Activated naive CD8-positive, alpha-beta T cell (primary cell): Measurements from ENCODE around the gene PREX1.
"Not testable (repeated sequence)": the region's sequence is repeated elsewhere in the genome, so short reads cannot be mapped to it uniquely, and the experiment has no call there.

Experiments used
- H3K27ac Mint-ChIP-seq: one replicate; pipeline ENCODE4 v1.8.0; 2021; ENCODE audit warnings: mixed read lengths
- H3K27me3 Mint-ChIP-seq: one replicate; pipeline ENCODE4 v1.8.0; 2021; ENCODE audit warnings: mixed read lengths
- H3K36me3 Mint-ChIP-seq: one replicate; pipeline ENCODE4 v1.8.0; 2021; ENCODE audit warnings: mixed read lengths
- H3K4me1 Mint-ChIP-seq: one replicate; pipeline ENCODE4 v1.8.0; 2021; ENCODE audit warnings: low read depth, mixed read lengths
- H3K4me3 Mint-ChIP-seq: one replicate; pipeline ENCODE4 v1.8.0; 2021; ENCODE audit warnings: mild to moderate bottlenecking, mixed read lengths
- H3K9me3 Mint-ChIP-seq: one replicate; pipeline ENCODE4 v1.8.0; 2021; ENCODE audit warnings: low read depth, mixed read lengths

PREX1 gene

GRCh38 chr20:48827855-48828733, at the start of gene PREX1:
Gene PREX1, minus strand, starts transcription at chr20:48827999. Its CDS starts 139 bp downstream, at chr20:48827860.
- H3K27ac Mint-ChIP-seq = peak within 1 kb of the TSS; percentile 95
- H3K36me3 Mint-ChIP-seq = no peaks in the 10 kb centered on the region
- H3K27me3 Mint-ChIP-seq = no peaks in the 10 kb centered on the region
- H3K9me3 Mint-ChIP-seq = no peaks in the 10 kb centered on the region
- peak within 1 kb of the TSS; percentile 95 for H3K4me3 Mint-ChIP-seq
- H3K4me1 Mint-ChIP-seq = peaks cover 43% of the 10 kb centered on the region

- H3K4me1 Mint-ChIP-seq = peaks cover 11% of the 10 kb centered on the region
- no peaks in the 10 kb centered on the region for H3K27me3 Mint-ChIP-seq
- H3K36me3 Mint-ChIP-seq = peaks cover 4% of the 10 kb centered on the region
- H3K4me3 Mint-ChIP-seq = no peak overlapping the region
- no peak overlapping the region for H3K27ac Mint-ChIP-seq
- no peaks in the 10 kb centered on the region for H3K9me3 Mint-ChIP-seq
Observed at GRCh38 chr20:48877304-48877703, 49.5 kb upstream of the PREX1 start.

GRCh38 chr20:48875914-48876240, 48.1 kb upstream of the PREX1 start:
- Mint-ChIP-seq H3K27ac (no peak overlapping the region), H3K36me3 (peaks cover 4% of the 10 kb centered on the region), H3K4me1 (peaks cover 14% of the 10 kb centered on the region)

GRCh38 chr20:48875233-48875913, 47.6 kb upstream of the PREX1 start:
- no peak overlapping the region for H3K4me3 Mint-ChIP-seq
- H3K4me1 Mint-ChIP-seq = peaks cover 14% of the 10 kb centered on the region
- peaks cover 4% of the 10 kb centered on the region for H3K36me3 Mint-ChIP-seq
- no peaks in the 10 kb centered on the region for H3K9me3 Mint-ChIP-seq
- H3K27me3 Mint-ChIP-seq = no peaks in the 10 kb centered on the region
- H3K27ac Mint-ChIP-seq = no peak overlapping the region

More at GRCh38 chr20:48875914-48876240, 48.1 kb upstream of the PREX1 start:
- Mint-ChIP-seq H3K9me3 (no peaks in the 10 kb centered on the region), H3K27me3 (no peaks in the 10 kb centered on the region), H3K4me3 (no peak overlapping the region)

GRCh38 chr20:48869442-48869841, 41.6 kb upstream of the PREX1 start:
- not testable (repeated sequence) for H3K9me3 Mint-ChIP-seq, H3K36me3 Mint-ChIP-seq, H3K27me3 Mint-ChIP-seq, H3K27ac Mint-ChIP-seq, H3K4me3 Mint-ChIP-seq
- peaks cover 11% of the 10 kb centered on the region for H3K4me1 Mint-ChIP-seq

- Mint-ChIP-seq H3K4me1 (peaks cover 2% of the 10 kb centered on the region), H3K9me3 (no peaks in the 10 kb centered on the region), H3K27me3 (no peaks in the 10 kb centered on the region), H3K27ac (no peak overlapping the region), H3K4me3 (no peak overlapping the region), H3K36me3 (no peaks in the 10 kb centered on the region)
Observed at GRCh38 chr20:48866936-48867335, 39.1 kb upstream of the PREX1 start.

GRCh38 chr20:48864738-48865318, 37.0 kb upstream of the PREX1 start:
- H3K4me3 Mint-ChIP-seq = no peak overlapping the region
- peaks cover 5% of the 10 kb centered on the region for H3K4me1 Mint-ChIP-seq
- no peaks in the 10 kb centered on the region for H3K36me3 Mint-ChIP-seq
- H3K27me3 Mint-ChIP-seq = no peaks in the 10 kb centered on the region
- H3K9me3 Mint-ChIP-seq = no peaks in the 10 kb centered on the region
- no peak overlapping the region for H3K27ac Mint-ChIP-seq

- Mint-ChIP-seq H3K9me3 (no peaks in the 10 kb centered on the region), H3K36me3 (no peaks in the 10 kb centered on the region), H3K4me1 (peaks cover 5% of the 10 kb centered on the region), H3K4me3 (no peak overlapping the region), H3K27me3 (no peaks in the 10 kb centered on the region), H3K27ac (no peak overlapping the region)
Observed at GRCh38 chr20:48864254-48864653, 36.5 kb upstream of the PREX1 start.

GRCh38 chr20:48862279-48862678, 34.5 kb upstream of the PREX1 start:
- Mint-ChIP-seq H3K27me3 (no peaks in the 10 kb centered on the region), H3K27ac (no peak overlapping the region), H3K36me3 (no peaks in the 10 kb centered on the region), H3K9me3 (no peaks in the 10 kb centered on the region), H3K4me3 (no peak overlapping the region), H3K4me1 (peaks cover 5% of the 10 kb centered on the region)

- Mint-ChIP-seq H3K4me3 (no peak overlapping the region), H3K36me3 (no peaks in the 10 kb centered on the region), H3K4me1 (peaks cover 5% of the 10 kb centered on the region), H3K9me3 (no peaks in the 10 kb centered on the region), H3K27ac (no peak overlapping the region), H3K27me3 (no peaks in the 10 kb centered on the region)
Observed at GRCh38 chr20:48861444-48861843, 33.6 kb upstream of the PREX1 start.

- Mint-ChIP-seq H3K27ac (no peak overlapping the region), H3K4me3 (no peak overlapping the region), H3K36me3 (peaks cover under 1% of the 10 kb centered on the region), H3K9me3 (no peaks in the 10 kb centered on the region), H3K27me3 (no peaks in the 10 kb centered on the region), H3K4me1 (peaks cover 5% of the 10 kb centered on the region)
Observed at GRCh38 chr20:48858075-48858790, 30.4 kb upstream of the PREX1 start.

GRCh38 chr20:48856130-48856529, 28.3 kb upstream of the PREX1 start:
- H3K27ac Mint-ChIP-seq = no peak overlapping the region
- peaks cover 2% of the 10 kb centered on the region for H3K4me1 Mint-ChIP-seq
- H3K9me3 Mint-ChIP-seq = no peaks in the 10 kb centered on the region
- peaks cover 2% of the 10 kb centered on the region for H3K36me3 Mint-ChIP-seq
- no peak overlapping the region for H3K4me3 Mint-ChIP-seq
- H3K27me3 Mint-ChIP-seq = peaks cover 1% of the 10 kb centered on the region

- H3K4me3 Mint-ChIP-seq = no peak overlapping the region
- H3K4me1 Mint-ChIP-seq = peaks cover under 1% of the 10 kb centered on the region
Observed at GRCh38 chr20:48855046-48855445, 27.2 kb upstream of the PREX1 start.

GRCh38 chr20:48852609-48853008, 24.8 kb upstream of the PREX1 start:
- H3K27ac Mint-ChIP-seq = no peak overlapping the region
- peaks cover 2% of the 10 kb centered on the region for H3K36me3 Mint-ChIP-seq
- no peak overlapping the region for H3K4me3 Mint-ChIP-seq
- peaks cover 1% of the 10 kb centered on the region for H3K27me3 Mint-ChIP-seq
- no peaks in the 10 kb centered on the region for H3K9me3 Mint-ChIP-seq
- H3K4me1 Mint-ChIP-seq = peaks cover 2% of the 10 kb centered on the region

More at GRCh38 chr20:48855046-48855445, 27.2 kb upstream of the PREX1 start:
- peaks cover 1% of the 10 kb centered on the region for H3K27me3 Mint-ChIP-seq
- no peaks in the 10 kb centered on the region for H3K9me3 Mint-ChIP-seq
- no peak overlapping the region for H3K27ac Mint-ChIP-seq
- H3K36me3 Mint-ChIP-seq = peaks cover 2% of the 10 kb centered on the region

- Mint-ChIP-seq H3K36me3 (peaks cover 2% of the 10 kb centered on the region), H3K27ac (no peak overlapping the region), H3K27me3 (peaks cover 1% of the 10 kb centered on the region), H3K4me1 (peaks cover 11% of the 10 kb centered on the region), H3K9me3 (no peaks in the 10 kb centered on the region), H3K4me3 (no peak overlapping the region)
Observed at GRCh38 chr20:48851579-48851978, 23.8 kb upstream of the PREX1 start.
